CD4-positive, alpha-beta T cell treated with Interleukin-10 for 1 hour (primary cell): ENCODE data around the gene UGCG.
"Not testable (repeated sequence)": the region's sequence is repeated elsewhere in the genome, so short reads cannot be mapped to it uniquely, and the experiment has no call there.

ENCODE experiments used
- DNase-seq: peaks from one replicate; pipeline ENCODE4 v3.0.0-alpha.2; 2020

Gene UGCG

GRCh38 chr9:111895996-111896941 is at the start of gene UGCG:
Gene UGCG, plus strand, starts transcription at chr9:111896814. Its CDS starts 402 bp downstream, at chr9:111897216.
- peak; percentile 88 for DNase-seq

- DNase-seq, result no peak
Observed at GRCh38 chr9:111851553-111851952, 45.1 kb upstream of the UGCG start.

GRCh38 chr9:111852291-111852690 is 44.3 kb upstream of the UGCG start:
- DNase-seq, result no peak

- DNase-seq, result no peak
Observed at GRCh38 chr9:111853450-111853827, 43.2 kb upstream of the UGCG start.

- no peak for DNase-seq
Observed at GRCh38 chr9:111854799-111855198, 41.8 kb upstream of the UGCG start.

DNA sequence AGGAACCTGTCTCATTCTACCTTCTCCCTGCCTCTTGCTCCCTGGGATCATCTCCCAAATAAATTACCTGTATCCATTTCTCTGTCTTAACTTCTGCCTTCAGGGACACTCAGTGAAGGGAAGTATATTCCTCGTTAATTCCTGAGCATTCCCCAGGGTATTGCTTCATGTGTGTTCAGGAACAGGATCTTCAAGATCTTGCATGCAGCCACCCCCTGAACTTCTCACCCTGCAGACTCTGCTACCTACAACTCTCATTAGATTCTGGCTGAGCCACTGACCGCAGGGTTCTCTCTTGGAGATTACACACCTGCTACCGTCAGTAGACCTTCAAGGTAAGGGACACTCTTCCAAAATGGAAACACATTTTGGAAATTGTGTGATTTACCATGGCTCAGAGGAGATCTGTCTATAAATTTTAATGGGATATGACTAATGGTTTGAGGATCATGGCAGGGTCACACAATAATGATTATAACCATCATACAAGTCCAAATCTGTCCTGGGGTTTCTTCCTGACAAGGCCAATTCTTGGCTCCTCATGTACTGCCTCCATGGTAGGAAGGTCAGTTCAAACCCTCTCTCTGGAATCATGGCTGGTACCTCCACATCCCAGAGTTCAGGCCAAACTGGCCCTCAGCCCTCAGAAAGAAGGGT is 38.9 kb upstream of the UGCG start:
- no peak for DNase-seq

GRCh38 chr9:111860443-111860842 is 36.2 kb upstream of the UGCG start:
- DNase-seq, result no peak

DNA sequence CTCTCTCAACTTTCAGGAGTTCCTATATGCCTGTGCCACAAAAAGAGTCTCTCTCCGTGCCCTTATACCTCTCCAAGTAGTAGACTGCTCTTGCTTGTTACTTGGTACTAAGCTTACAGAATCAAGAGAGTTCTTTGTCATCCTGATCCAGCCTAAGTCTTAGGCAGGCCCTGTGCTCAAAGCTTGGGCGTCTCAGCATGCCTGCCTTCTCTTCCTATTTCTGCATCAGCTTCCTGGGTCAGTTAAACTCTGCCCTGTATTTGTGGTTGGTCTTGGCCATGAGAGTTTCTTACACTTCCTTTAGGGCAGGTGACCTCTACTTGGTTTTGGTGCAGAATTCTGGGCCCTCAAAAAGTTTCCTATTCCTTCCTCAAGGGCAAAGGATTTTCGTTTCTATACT is 33.0 kb upstream of the UGCG start:
- no peak for DNase-seq

DNA sequence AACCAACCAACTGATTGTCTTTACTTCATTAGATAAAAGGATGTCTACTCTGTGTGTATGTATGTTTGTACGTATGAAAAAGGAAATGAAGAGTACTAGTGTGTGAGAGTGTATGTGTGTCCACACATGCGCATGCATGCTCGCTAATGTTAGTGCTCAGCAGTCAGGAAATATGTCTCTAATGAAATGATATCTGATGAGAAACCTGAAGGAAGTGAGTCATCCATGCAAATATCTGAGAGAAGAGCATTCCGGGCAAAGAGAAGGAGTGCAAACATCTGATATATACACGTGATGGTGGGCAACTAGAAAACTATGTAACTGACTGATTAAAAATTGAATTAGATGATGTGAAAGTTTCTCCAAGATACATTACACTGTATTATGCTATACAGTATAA is 29.6 kb upstream of the UGCG start:
- DNase-seq, result peak; percentile 43

DNA sequence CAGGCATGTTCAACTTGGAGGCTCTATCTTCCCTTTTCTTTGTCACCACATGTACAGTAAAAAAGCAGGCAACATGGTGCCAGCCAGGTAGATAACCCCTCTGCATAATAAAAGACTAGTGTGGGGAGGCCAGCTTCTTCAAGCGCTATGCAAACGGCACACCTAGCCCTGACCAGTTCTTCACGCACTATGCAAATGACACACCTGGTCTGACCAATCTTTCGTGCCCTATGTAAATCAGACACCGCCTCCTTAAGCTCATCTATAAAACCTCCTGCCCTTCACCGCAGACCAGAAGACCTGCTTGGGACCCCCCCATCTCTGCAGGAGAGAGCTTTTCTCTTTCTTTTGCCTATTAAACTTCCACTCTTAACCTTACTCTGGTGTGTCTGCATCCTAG is 28.1 kb upstream of the UGCG start:
- DNase-seq, result no peak

DNA sequence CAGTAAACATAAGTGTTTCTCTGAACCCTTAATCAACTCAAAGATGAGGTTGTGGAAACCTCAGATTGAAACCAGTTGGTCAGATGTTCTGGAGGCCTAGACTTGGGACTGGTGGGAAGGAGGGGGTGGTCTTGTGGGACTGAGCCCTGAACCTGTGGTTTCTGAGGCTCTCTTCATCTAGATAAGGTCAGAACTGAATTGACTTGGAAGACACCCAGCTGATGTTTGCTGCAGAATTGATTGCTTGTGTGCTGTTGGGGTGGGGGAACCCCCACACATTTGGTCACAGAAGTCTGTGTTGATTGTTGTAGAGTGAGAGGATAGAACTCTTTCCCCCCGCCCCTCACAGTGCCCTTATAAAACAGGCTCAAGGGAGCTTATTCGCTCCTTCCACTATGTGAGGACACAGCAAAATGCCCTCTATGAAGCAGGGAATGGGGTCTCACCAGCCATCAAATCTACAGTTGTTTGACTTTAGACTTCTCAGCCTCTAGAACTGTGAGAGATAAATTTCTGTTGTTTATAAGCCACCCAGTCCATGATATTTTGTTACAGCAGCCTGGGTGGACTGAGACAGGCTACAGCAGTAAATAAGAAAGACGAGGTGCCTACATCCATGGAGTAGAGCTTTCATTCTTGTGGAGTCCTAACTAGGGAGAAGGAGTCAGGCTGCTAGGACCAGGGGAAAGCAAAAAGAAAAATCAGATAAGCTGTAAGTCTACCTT is 25.7 kb upstream of the UGCG start:
- DNase-seq, result no peak

- DNase-seq, result no peak
Observed at GRCh38 chr9:111871499-111871855, 25.1 kb upstream of the UGCG start.

GRCh38 chr9:111872886-111873285 is 23.7 kb upstream of the UGCG start:
- no peak for DNase-seq

DNA sequence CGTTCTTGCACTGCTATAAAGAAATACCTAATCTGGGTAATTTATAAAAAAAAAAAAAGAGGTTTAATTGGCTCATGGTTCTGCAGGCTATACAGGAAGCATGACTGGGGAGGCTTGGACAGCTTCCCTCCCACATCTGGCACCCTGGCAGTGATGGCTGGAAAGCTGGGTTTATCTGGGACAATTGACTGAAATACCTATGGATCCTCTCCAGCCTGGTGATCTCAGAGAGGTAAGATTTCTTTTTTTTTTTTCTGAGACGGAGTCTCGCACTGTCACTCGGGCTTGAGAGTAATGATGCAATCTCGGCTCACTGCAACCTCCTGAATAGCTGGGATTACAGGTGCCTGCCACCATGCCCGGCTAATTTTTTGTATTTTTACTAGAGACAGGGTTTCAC is 22.7 kb upstream of the UGCG start:
- no peak for DNase-seq

- no peak for DNase-seq
Observed at GRCh38 chr9:111874500-111874899, 22.1 kb upstream of the UGCG start.

DNA sequence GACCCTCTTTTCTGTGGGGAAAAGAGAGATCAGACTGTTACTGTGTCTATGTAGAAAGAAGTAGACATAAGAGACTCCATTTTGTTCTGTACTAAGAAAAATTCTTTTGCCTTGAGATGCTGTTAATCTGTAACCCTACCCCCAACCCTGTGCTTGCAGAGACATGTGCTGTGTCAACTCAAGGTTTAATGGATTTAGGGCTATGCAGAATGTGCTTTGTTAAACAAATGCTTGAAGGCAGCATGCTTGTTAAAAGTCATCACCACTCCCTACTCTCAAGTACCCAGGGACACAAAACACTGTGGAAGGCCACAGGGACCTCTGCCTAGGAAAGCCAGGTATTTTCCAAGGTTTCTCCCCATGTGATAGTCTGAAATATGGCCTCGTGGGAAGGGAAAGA is 21.3 kb upstream of the UGCG start:
- DNase-seq, result not testable (repeated sequence)

- DNase-seq, result not testable (repeated sequence)
Observed at GRCh38 chr9:111875691-111876090, 20.9 kb upstream of the UGCG start.

DNA sequence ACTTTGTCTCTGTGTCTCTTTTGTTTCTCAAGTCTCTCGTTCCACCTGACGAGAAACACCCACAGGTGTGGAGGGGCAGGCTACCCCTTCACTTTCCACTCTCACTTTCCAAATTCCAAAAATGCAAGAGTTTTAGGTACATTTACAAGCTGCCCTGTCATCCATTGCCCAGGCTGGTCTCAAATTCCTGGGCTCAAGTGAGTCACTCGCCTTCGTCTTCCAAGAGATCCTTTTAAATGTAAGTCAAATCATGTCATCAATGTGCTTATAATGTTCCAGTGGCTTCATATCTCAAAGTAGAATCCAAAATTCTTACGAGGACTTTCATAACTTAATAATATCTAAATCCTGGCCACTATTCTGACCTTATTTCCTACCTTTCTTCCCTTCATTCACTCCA is 20.4 kb upstream of the UGCG start:
- no peak for DNase-seq

DNA sequence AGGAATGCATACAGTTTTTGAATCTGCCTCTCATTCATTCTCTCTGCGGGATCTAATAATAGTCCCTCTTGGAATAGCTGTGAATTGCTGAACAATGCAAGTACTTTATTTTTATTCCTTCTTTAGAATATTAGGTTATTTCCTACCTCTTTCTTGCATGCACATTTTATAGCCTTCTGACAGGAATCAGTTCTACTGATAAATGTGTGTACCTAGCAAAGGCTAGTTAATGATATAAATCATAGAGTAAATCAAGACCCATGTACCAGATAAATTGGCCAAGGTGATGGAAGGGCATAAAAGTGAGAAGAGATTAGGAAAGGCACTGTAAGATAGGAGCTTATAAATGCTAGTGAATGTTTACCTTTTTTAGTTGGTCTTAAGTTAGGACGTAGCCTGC is 19.2 kb upstream of the UGCG start:
- DNase-seq, result no peak

DNA sequence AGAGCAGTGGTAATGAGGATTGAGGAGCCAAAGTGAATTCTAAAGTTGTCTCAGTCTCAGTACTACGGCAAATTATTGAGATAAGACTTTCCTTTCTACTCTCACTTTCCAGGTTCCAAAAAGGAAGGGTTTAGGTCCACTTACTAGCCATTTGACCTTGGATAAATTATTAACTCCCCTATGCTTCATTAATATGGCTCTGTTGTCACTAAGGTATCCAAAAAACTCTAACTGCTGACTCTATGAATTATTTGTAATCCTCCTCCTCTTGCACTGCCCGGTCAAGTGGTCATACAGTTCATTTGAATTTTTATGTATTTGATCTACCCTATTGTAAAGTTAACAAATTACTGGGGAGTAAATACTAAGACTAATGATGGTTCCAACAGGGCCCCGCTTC is 17.7 kb upstream of the UGCG start:
- DNase-seq, result no peak

- no peak for DNase-seq
Observed at GRCh38 chr9:111886983-111887718, 9.5 kb upstream of the UGCG start.

GRCh38 chr9:111890334-111890733 is 6.3 kb upstream of the UGCG start:
- no peak for DNase-seq

- DNase-seq, result not testable (repeated sequence)
Observed at GRCh38 chr9:111890867-111891266, 5.7 kb upstream of the UGCG start.
